ENCODE measurements around the gene TPPP.
"Not testable (repeated sequence)": the region's sequence is repeated elsewhere in the genome, so short reads cannot be mapped to it uniquely, and the experiment has no call there.

The TPPP gene

DNA sequence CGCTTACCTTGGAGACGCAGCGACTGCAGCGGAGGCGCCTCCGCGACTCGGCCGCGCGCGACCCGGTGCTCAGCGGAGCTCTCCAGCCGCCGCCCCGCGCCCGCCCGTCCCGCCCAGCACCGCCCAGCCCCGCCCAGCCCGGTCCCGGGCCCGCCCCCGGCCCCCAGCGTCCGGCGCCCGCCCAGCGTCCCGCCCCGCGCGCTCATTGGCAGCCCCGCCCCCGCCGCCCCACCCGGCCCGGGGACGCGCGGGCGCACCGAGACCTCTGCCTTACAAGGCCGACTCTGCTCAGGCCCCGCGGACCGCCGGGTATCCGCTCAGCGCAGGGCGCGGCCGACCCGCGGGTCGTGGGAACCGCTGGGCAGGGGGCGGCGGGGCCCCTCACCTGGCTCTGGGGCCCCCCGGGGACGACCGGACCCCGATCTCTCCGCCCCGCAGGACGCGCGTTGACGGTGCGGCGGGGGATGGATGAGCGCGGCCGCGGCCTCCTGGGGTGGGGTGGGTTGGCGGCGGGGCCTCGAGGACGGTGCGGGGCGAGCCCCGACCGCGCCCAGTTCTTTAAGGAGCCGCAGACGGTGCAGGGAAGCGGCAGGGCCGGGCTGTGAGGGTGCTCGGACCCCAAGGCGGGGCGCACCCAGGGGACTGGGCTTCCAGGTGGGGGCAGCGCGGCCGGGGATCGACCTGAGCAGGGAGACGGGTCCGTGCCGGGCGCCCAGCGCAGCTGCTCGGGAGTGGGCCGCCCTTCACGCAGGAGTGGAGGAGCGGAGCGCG lies at the start of gene TPPP:
TSS of gene TPPP (minus strand) at position 82 of the 771 bp plus-strand sequence. CDS start 15,292 bp downstream, outside the sequence.
- peak; percentile 70 to 76 for DNase-seq (ENCODE audit: low read depth in 1 of 2, low spot score in 1 of 2)

DNA sequence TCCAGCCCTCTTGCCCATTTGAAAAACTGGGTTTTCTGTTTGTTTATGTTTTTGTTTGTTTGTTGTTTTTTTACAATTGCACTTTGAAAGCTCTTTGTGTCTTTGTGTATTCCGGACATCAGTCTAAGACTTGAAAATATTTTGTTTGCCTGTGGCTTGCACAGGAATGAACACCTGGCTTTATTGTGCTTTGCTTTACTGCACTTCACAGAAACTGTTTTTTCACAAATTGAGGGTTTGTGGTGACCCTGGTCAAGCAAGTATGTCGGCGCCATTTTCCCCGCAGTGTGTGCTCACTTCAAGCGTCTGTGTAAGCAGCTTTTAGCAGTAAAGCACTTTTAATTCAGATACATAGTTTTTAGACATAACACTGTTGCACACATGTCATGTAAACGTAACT lies 49.1 kb upstream of the TPPP start:
- DNase-seq (ENCODE audit: low read depth in 1 of 2, low spot score in 1 of 2), result not testable (repeated sequence)

DNA sequence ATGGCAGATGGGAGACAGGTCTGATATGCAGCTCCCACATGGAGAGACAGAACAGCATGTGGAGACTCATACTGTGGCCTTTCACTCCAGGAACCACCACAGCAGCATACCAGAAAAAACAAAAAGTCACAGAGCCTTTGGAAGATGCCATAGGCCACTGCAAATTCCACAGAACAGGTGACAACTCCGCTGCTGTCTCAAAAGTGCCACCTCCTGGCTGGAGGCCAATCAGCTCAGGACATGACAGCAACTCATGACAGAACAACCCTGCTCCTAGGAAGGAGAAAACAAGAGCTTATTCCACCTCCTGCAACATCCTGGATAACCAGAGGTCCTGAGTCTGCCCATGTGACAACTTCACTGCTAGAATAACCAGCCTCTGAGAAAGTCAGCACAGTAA lies 41.0 kb upstream of the TPPP start:
- DNase-seq (ENCODE audit: low read depth in 1 of 2, low spot score in 1 of 2), result not testable (repeated sequence)

DNA sequence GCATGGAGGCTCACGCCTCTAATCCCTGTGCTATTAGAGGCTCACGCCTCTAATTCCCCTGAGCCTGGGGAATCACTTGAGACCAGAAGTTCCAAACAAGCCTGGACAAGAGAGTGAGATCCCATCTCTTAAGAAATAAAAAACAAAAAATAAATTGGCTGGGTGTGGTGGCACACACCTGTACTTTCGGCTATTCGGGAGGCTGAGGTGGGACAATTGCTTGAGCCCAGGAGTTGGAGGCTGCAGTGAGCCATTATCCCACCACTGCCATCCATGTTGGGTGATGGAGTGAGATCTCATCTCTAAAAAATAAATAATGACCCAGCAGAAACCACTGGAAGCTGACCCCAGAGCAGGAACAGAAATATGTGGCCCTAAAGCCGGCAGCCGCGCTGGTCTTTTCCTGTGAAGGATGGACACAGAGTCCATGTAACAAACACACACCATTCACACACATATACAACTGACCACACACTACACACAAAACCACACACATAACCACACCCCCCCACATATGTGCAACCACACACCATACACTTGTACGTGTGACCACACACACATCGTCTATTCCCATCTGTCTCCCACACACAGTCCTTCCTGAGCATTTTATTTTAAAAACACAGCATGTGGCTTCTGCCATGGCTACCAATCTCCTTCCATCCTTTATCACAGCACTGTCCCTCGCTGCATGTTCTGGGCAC lies 39.8 kb upstream of the TPPP start:
- DNase-seq (ENCODE audit: low read depth in 1 of 2, low spot score in 1 of 2), result not testable (repeated sequence)

DNA sequence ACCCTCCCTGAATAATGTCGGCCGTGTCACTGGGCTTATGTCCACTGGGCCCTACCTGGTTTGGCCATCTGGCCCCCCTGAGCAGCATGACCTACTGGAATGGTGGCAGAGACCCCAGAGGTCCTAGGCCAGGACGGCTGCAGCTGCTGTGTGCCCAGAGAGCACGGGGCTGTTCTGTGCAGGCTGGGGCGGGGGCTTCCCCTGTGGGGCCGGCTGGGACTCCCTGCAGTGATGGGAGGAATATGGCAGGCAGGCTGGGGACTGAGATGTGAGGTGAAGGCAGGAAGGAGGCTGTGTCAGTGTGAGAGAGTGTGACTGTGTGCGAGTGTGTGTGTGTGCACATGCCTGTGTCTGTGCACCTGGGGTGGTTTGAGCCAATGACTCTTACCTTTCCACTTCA lies 36.1 kb upstream of the TPPP start:
- DNase-seq (ENCODE audit: low read depth in 1 of 2, low spot score in 1 of 2), result not testable (repeated sequence)

DNA sequence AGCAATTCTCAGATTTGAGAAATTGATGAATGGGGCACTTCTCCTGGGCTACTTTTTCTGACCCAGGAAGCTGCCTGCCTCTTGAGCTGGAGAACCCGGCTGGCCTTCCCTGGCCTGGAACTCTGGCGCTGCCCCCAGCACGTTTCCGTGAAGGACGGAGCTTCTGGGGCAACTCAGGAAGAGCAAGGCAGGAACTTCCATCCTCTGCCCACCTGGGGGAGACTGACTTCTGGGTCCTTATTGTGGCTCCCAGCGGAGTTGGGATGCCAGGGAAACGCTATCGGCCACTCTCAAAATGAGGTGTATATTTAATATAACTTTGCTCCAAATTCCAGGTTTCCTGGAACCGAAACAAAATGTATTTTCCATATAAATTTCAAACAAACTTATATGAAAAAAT lies 33.9 kb upstream of the TPPP start:
- not testable (repeated sequence) for DNase-seq (ENCODE audit: low read depth in 1 of 2, low spot score in 1 of 2)

DNA sequence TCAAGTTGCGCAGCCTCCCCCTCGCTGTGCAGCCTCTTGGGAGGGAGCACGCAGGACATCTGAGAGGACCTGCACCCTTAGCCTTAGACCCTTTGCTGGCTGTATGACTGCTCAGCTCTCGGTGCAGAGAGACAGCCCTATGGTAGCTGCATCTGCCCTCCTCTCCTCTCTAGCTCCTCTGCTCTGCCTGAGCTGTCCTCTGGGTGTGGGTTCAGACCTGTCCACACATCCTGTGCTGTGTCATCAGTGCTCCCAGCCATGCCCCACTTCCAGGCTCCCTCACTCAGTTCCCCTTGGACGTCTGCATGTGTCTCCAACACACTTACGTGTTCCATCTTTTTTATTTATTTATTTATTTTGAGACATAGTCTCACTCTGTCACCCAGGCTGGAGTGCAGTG lies 30.7 kb upstream of the TPPP start:
- DNase-seq (ENCODE audit: low read depth in 1 of 2, low spot score in 1 of 2), result not testable (repeated sequence)

DNA sequence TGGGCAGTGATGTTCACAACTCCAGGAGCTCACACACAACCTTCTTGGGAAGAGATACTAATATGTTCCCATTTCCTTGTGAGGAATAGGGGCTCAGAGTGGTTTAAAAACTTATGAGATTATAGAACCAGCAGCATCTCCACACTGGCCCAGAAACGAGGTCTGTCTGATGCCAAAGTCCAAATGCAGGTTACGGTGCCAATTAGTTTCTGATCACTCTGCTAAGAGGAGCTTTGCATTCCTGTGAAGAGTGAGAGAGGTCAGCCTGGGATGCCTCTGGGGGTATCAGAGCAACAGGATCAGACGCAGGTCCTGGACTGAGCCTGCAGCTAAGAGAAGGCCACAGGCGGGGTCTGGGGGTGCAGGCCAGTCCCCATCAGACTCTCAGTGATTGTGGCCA lies 30.2 kb upstream of the TPPP start:
- not testable (repeated sequence) for DNase-seq (ENCODE audit: low read depth in 1 of 2, low spot score in 1 of 2)

DNA sequence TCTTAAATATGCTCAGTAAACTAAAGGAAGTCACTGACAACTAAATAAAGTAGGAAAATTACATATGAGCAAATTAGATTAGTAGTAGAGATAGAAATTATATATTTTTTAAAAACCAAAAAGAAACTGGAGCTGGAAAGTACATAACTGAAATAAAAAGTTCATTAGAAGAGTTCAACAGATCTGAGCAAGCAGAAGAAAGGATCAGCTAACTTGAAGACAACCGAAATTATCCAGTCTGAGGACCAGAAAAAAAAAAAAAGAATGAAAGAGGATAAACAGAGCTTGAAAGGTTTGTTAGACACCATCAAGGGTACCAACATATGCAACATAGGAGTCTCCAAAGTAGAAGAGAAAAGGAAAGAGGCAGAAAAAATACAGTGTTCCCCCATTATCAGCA lies 26.2 kb upstream of the TPPP start:
- not testable (repeated sequence) for DNase-seq (ENCODE audit: low read depth in 1 of 2, low spot score in 1 of 2)

DNA sequence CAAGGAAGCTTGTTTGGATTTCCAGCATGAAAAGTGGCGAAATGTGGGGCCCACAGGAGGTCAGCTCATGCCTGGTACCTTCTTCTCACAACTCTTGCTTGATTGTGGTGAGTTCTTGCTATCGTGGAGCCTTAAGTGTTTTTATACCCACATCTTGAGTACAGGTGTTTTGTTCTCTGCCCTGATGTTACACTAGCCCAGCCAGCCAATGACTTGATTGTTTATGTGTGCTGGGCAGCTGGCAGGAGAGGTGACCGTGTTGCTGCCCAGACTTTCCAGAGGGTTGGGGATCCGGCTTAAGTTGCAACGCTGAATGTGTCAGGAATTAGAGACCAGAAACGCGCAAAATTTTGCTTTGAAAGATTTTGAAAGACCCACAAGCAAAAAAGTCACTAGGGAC lies 24.0 kb upstream of the TPPP start:
- no peak for DNase-seq (ENCODE audit: low read depth in 1 of 2, low spot score in 1 of 2)

DNA sequence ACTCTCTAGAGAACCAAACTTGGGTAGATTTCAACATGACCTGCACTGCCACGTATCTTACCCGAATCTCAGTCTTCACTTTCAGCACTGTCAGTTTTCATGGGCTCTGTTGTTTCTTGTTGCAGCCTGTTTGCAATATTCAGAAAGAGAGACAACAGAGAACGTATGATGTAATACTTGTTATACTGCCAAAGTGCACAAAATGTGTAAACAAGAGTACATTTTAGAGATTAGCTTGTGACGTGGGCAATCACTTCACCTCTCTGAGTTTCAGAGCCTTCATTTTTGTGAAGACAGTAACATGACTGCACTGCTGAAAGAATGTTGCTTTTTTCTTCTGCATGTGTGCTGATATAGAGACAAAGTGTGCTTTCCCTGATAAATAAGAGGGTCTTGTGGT lies 23.6 kb upstream of the TPPP start:
- DNase-seq (ENCODE audit: low read depth in 1 of 2, low spot score in 1 of 2), result not testable (repeated sequence)

DNA sequence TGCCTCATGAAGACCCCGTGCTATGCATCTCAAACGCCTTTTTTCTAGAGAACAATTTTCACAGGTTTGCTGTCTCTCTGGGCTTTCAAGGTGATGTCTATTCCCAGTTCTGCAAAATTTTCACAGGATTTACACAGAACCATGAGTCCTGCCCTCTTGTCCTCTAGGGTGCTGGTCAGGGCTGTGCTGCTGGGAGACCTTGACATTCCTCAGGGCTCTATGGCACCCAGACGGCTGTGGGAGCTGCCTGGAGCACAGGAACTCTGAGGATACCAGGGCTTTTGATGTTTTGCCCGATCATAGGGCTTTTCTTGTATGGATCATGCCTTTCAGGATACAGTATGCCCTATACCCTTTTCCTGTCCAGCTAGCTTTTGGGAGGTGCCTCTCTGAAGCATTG lies 22.5 kb upstream of the TPPP start:
- DNase-seq (ENCODE audit: low read depth in 1 of 2, low spot score in 1 of 2), result not testable (repeated sequence)

DNA sequence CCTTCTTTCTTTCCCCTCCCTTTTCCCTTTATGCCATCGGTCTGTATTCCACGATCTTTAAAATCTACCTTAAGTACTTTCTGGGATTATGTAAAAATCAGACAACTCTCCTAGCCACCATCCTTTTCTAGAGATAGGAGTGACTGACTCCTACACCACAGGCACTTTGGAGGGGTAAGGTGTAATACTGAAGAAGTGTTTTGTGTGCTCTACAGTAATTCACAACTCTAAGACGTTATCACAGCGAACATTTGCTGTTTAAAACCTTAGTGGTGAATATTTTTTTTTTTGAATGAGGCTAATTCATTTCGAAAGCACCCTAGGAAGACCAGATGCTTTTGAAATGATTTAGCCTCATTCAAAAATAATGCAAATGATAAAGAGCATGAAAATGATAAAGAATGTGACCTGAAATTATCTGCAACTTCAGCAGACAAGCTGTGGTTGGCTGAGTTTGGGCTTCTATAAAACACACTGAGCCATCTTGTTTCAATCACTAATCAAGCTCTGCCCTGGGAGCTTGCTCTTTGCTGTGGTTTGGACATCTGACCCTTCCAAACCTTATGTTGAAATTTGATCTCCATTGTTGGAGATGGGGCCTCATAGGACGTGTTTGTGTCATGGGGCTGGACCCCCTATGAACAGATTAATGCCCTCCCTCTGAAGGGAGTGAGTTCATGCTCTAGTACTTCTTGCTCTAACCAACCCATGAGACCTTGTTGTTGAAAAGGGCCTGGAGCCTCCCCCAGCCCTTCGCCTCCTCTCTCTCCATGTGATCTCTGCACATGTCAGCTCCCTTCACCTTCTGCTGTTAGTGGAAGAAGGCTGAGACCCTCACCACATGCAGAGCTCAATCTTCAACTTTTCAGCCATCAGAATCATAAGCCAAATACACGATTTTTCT lies 21.3 kb upstream of the TPPP start:
- not testable (repeated sequence) for DNase-seq (ENCODE audit: low read depth in 1 of 2, low spot score in 1 of 2)

DNA sequence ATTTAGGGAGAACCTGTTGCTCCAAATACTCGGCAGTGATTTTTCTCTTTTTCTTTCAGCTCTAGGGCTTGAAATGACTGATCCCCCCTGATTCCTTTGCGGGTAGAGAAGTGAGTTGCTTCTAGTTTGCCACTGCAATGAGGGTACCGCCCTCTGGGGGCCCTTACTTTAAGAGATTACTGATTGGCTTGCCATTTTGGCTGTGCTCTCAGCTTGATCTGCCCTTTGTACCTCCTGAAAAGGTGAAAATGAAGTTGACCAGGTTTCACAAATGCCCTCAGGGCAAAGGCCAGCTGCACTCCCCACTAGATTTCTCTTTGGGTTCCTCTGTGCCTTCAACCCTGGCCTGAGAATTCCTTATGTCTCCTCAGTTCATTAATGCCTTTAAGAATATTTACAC lies 20.5 kb upstream of the TPPP start:
- DNase-seq (ENCODE audit: low read depth in 1 of 2, low spot score in 1 of 2), result not testable (repeated sequence)

DNA sequence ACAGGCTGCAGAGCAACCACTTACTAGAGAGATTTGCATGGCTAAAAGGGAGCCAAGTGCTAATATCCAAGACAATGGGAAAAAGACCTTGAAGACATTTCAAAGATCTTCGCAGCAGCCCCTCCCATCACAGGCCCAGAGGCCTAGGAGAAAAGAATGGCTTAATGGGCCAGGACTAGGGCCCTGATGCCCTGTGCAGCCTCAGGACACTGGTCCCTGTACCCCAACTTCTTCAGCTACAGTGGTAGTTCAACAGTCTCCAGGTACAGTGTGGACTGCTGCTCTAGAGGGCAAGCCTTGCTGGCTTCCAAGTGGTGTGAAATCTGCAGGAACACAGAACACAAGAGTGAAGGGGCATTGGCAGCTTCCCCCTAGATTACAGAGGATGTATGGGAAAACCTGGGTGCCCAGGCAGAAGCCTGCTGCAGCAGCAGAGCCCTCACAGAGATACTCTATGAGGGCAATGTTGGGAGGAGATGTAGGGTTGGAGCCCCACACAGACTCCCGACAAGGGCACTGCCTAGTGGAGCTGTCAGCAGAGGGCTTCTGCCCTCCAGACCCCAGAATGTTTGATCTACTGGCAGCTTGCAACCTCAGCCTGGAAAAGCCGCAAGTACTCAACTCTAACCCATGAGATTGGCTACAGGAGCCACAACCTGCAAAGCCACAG lies 15.8 kb upstream of the TPPP start:
- DNase-seq (ENCODE audit: low read depth in 1 of 2, low spot score in 1 of 2), result not testable (repeated sequence)

DNA sequence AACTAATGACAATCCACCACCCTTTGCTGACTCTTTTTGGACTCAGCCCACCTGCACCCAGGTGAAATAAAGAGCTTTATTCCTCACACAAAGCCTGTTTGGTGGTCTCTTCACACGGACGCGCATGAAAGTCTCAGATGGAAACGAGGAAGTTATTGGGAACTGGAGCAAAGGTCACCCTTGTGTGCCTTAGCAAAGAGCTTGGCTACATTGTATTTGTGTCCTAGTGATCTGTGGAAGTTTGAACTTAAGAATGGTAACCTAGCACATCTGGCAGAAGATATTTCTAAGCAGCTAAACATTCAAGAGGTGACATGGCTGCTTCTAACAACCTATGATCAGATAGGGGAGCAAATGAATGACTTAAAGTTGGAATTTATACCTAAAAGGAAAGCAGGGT lies 15.2 kb upstream of the TPPP start:
- not testable (repeated sequence) for DNase-seq (ENCODE audit: low read depth in 1 of 2, low spot score in 1 of 2)

DNA sequence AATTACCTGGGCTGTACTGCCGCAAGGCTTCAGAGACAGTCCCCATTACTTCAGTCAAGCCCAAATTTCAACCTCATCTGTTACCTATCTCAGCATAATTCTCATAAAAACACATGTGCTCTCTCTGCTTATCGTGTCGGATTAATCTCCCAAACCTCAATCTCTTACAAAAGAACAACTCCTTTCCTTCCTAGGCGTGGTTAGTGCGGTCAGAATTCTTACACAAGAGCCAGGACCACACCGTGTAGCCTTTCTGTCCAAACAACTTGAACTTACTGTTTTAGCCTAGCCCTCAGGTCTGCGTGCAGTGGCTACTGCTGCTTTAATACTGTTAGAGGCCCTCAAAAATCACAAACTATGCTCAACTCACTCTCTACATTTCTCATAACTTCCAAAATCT lies 13.0 kb upstream of the TPPP start:
- DNase-seq (ENCODE audit: low read depth in 1 of 2, low spot score in 1 of 2), result not testable (repeated sequence)

DNA sequence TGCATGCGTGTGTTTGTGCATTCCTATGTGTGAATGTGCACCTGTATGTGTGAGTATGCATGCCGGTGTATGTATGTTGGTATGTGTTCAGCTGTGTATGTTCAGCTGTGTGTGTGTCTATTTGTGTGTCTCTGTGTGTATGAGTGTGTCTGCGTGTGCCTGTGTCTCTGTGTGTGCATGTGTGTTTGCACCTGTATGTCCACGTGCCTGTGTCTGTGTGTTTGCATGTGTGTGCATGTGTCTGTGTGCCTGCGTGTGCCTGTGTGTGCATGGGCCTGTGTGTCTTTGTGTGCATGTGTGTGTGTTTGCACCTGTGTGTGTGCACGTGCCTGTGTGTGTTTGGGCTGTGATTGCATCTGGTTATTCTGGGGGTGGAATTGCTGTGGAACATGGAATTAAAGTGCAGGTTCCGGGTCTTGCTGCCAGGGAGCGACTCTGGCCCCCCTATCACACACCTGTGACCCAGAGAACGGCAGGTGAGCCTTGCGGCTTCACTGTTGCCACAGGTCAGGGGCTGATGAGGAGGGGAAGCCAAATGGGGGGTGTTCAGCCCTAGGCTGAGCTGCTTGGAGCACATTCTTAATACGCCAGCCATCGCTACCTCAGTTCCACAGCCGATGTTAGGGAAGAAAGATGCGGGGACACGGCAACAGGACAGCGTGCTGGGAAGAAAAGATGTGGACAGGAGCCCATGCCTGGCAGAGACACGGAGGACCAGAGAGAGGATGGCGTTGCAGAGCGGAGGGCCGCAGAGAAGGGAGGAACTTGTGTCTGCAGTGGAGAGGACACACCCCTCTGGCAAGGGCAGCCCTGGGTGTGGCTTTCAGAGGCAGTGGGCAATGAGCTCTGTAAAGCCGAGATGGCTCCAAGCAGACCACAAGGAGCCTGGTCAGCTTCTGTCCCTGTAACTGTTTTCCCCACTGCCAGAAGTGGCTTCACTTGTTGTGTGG lies 3.9 kb upstream of the TPPP start:
- not testable (repeated sequence) for DNase-seq (ENCODE audit: low read depth in 1 of 2, low spot score in 1 of 2)

DNA sequence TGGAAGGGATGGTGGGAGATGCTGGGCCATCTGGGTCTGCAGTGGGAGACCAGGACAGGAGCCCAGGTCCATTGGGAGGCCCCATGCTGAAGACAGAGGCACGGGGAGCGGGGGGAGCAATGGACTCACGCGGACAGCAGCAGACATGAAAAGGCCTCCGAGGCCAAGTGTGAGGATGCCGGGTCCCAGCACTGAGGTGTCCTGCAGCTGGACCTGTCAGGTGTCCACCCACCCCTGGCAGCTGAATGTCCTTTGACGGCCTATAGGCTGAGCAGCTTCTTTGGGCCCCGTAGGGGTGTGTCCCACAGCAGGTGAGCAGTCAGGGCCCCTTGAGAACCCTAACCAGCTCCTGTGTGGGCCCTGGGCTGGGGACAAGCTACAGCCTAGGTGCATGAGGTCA lies 3.0 kb upstream of the TPPP start:
- not testable (repeated sequence) for DNase-seq (ENCODE audit: low read depth in 1 of 2, low spot score in 1 of 2)

DNA sequence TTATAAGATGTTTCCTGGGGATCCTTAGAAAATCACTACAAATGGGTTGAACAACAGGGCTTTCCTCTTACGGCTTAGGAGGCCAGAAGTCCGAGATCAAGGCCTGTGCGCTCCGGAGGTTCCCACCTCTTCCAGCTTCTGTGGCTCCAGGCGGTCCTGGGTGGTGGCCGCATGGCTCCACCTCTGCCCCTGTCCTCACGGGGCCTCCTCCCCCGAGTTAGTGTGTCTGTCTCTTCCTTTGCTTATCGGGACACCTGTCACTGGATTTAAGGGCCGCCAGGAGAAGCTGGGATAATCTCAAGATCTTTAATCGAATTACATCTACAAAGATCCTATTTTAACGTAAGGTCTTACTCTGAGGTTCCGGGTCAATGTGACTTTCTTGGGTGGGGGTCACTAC lies 2.3 kb upstream of the TPPP start:
- not testable (repeated sequence) for DNase-seq (ENCODE audit: low read depth in 1 of 2, low spot score in 1 of 2)

All from activated CD4-positive, alpha-beta T cell treated with anti-CD3 and anti-CD28 coated beads, Interleukin-2, amount 50 U/mL, for 24 hours (primary cell).